ENCODE results near the gene SMARCC2.

Gene SMARCC2

DNA sequence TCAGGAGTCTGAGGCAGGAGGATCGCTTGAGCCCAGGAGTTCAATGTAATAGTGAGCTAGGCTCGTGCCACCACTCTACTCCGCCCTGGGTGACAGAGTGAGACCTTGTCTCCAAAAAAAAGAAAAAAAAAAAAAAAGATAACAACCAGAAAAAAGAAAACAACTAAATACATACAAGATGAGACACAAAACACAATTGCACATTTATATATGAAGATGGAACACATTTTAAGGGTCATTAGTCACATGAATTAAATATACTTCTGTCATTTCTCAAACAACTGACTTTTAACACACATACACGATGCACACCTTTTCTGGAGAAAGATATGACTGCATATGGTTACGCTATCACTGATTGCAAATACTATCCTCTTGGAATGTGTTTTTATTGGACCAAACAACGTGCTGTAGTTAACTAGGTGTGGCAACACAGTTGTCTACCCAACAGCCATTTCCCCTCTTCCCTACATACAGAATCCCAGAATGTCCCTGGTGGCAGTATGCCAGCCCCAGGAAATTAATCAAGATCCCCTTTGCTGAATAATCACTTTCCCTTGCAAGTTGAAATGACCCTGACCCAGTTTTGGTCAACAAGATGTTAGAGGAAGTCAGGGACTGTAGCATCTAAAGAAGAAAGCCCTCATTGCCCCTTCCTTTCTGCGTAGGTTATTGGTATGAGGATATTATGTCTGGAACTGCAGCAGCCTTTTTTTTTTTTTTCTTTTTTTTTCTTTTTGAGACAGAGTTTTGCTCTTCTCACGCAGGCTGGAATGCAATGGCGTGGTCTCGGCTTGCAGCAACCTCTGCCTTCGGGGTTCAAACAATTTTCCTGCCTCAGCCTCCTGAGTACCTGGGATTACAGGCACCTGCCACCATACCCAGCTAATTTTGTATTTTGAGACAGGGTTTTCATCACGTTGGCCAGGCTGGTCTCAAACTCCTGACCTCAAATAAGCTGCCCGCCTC, 42.5 kb downstream of the SMARCC2 start:
- DNase-seq: peak; percentile 38

DNA sequence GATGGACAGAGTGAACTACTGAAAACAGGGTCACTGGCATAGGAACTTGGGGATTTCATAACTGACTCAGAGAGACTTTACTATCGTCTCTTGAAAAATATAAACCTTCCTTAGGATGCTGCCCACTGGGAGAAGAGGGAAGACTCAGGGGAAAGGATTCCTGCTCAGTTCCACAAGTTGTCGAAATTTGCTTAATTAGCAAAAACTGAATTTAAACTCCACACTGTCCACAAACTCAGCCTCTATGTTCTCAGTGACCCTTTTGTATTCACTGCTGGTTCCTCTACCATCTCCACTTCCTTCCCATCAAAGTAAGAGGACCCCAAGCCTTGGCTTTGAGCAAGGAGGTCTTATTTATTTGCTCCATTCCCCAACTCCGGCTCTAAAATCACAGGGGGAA, 44.1 kb downstream of the SMARCC2 start:
- DNase-seq: no peak

DNA sequence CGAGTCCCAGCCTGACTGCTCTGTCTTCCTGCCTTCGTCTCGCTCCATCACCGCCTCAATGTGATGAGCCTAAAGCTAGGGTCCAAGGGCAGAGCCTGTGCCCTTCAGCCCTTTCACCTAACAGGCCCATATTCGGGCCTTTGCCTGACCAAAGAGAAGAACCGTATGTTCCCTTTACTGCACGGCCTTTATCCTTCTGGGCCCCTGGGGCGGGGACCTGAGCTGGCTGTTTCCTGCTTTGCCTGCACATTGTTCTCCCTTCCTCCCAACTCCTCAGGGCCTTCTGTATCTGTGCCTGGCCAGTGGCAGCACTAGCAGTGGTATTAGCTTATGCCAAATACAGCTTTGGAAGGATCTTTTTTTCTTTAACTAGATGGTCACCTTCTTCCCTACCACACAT, 45.4 kb downstream of the SMARCC2 start:
- DNase-seq: no peak

DNA sequence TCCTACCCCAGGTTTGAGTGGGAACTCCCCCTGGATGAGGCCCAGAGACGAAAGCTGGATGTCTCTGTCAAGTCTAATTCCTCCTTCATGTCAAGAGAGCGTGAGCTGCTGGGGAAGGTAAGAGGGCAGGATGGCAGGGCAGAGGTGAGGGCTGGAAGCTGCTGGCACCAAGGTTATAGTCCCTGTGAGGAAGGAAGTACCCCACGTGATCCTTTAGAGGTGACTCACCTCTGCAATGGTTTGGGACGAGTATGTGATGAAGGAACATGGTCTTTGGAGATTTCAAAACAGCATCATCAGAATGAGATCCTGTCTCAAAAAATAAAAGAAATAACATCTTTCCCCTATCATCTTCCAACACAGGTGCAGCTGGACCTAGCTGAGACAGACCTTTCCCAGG, 46.1 kb downstream of the SMARCC2 start:
- DNase-seq: no peak

DNA sequence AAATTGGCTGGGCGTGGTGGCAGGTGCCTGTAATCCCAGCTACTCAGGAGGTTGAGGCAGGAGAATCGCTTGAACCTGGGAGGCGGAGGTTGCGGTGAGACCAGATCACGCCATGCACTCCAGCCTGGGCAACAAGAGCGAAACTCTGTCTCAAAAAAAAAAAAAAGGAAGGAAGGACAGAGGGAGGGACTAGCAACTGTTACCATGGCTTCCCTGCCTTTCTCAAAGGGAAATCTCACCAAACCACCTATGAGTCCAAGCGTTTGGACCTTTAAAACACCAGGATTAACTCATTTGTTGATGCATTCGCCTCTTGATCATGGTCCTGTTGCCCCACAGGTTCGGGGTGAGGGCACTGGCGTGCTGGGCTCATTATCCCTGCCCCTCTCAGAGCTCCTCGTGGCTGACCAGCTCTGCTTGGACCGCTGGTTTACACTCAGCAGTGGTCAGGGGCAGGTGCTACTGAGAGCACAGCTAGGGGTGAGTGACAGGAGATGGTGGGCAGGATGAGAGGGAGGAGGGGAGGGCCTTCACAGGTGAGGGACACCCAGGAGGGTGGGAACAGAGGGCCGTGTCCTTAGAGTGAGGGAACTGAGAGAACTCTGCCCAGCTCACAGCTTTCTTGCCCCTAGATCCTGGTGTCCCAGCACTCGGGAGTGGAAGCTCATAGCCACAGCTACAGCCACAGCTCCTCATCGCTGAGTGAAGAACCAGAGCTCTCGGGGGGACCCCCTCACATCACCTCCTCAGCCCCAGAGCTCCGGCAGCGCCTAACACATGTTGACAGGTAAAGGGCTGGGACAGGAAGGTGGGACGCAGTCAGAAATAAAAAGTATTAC, 47.1 kb downstream of the SMARCC2 start:
- DNase-seq: no peak

DNA sequence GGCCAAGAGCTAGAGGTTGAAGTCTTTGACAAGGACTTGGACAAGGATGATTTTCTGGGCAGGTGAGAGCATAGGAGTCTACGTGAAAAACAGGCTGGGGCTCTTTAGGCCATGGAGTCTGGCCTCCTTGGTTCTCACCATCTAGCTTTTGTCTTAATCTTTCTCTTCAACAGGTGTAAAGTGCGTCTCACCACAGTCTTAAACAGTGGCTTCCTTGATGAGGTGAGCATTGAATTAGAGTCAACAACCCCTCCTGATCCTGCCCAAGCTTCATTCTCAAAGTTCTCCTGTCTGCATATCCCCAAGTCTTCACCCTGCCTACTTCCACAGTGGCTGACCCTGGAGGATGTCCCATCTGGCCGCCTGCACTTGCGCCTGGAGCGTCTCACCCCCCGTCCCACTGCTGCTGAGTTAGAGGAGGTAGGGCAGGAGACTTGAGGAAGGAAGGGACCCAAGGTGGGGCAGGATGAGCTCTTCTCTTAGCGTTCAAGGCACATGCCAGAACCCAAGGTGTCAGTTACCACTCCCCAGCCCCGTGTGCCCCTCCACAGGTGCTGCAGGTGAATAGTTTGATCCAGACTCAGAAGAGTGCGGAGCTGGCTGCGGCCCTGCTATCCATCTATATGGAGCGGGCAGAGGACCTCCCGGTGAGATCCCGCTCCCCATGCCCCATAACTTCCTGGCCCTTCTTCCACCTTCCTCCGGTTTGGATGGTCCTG, 51.3 kb downstream of the SMARCC2 start:
- DNase-seq: no peak

DNA sequence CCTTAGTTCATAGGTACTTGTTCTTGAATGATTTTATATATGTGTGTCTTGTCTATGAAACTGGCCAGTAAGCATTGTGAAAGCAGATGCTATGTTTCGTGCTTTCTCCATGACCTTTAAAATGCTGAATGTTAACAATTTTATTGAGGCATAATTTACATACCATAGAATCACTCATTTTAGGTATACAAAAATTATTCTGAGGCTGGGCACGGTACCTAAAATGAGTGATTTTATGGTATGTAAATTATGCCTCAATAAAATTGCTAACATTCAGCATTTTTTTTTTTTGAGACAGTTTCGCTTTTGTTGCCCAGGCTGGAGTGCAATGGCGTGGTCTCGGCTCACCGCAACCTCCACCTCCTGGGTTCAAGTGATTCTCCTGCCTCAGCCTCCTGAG, 54.4 kb downstream of the SMARCC2 start:
- DNase-seq: no peak

DNA sequence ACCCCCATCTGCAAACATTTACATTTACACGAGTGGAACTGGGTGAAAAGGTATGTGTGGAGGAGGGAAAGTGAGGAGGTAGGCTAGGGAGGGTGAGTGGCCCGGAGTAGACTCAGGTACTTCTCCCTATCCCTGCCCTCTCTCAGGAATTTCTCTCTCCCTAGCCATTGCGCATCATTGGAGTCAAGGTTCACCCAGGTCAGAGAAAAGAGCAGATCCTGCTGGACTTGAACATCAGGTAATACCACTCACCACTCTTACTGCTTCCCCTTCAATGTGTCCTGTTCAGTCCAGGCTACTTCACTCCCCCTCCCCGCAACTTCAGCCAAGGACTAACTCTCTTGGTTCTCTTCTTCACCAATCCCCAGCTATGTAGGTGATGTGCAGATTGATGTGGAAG, 58.4 kb downstream of the SMARCC2 start:
- no peak for DNase-seq

DNA sequence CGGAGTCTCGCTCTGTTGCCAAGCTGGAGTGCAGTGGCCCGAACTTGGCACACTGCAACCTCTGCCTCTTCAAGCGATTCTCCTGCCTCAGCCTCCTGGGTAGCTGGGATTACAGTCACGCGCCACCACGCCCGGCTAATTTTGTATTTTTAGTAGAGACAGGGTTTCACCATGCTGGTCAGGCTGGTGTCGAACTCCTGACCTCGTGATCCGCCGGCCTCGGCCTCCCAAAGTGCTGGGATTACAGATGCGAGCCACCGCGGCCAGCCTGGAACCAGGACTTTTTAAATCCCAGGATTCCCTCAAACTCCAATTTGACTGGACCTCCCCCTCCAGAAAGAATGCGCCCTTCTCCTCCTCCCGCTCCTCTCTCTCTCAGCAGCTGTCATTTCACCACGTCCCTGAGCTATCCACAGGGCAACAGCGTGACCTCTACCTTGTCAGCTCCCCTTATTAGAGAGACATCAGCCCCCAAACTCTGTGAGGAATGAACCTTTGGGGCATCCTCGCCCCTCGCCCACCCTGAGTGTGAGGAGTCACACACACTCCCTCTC, 59.3 kb downstream of the SMARCC2 start:
- no peak for DNase-seq

DNA sequence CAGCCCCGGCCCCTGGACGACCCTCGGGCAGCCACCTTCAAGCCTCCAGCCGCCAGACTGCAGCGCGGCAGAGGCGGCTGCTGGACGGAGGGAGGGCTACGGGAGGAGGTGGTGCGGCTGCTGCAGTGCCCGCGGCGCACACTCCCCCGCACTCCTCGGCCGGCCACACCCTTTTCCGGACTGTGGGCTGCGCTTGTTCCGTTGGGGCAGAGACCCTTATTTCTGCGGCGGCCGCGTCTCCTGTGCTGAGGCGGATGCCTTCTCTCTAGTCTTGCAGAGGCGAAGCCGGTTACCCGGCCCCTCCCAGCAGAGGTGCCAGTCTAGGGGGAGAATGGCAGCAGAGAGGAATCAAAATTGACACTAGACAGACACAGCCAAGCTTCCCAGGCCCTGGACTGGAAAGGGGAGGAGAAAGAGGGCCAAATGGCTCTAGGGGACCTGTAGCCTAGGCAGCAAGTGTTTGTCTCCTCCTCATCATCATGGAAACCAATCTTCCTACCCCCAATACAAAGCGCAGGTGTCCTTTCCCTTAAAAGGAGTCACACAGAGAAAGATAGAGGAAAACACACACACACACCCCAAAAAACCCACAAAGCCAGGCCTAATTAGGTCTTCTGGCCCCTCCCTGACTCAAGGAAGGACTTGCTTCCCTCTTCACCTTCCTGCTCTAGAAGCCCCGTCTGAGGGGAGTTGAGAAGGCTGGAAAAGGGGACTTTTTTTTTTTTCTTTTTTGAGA, 59.9 kb downstream of the SMARCC2 start:
- peak; percentile 76 for DNase-seq

DNA sequence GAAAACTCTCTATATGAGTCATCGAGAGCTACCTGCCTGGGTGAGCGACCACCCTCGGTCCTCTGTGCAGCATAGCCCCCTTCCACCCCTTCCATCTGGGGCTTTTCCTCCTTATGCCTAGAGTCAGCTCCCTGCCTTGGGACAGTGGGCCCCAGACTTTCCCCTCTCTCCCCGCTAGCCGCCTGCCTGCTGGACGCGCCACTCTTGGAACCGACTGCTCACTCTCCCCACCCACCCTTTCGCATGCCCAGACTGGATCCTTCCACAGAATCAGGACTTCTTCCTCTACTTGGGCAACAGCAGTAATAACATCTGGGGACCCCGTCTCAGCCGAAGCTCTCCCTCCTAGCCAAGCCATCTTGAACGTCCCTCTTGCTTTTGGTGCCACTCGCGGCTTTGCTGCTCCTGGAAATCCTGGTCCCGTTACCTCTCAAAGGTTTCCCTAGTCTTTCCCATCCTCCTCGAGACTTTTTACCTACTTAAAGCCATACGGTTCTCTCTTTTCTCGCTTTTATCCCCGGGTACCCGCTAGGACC, 60.5 kb downstream of the SMARCC2 start:
- DNase-seq: peak; percentile 77

DNA sequence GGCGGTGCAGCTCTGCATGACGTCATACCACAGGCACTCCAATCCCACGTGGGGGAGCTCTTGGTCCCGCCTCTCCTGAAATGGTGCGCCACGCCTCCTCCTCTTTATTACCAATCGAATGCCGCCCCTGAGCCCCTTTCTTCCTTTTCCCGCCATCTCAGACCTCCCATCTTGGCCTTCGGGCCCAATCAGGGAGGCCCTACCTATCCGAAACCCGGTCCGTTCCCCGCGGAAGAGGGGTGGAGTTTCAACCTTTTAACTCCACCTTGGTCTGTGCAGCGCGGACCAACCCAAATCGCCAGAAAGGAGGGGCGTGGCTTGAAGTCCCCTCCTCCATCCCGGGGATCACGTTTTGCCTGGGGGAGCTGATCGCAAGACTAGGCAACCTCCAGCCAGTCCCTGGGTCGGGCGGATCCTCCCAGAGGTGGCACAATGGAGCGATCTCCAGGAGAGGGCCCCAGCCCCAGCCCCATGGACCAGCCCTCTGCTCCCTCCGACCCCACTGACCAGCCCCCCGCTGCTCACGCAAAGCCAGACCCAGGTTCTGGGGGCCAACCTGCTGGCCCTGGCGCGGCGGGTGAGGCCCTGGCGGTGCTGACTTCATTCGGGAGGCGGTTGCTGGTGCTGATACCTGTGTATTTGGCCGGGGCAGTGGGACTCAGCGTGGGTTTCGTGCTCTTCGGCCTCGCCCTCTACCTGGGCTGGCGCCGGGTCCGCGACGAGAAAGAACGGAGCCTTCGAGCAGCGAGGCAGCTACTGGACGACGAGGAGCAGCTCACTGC, 61.2 kb downstream of the SMARCC2 start, which contains the start of gene ESYT1:
TSS of gene ESYT1 (plus strand) at position 380 of the 782 bp plus-strand sequence. CDS start at position 433, 53 bp downstream.
- DNase-seq: peak; percentile 100

DNA sequence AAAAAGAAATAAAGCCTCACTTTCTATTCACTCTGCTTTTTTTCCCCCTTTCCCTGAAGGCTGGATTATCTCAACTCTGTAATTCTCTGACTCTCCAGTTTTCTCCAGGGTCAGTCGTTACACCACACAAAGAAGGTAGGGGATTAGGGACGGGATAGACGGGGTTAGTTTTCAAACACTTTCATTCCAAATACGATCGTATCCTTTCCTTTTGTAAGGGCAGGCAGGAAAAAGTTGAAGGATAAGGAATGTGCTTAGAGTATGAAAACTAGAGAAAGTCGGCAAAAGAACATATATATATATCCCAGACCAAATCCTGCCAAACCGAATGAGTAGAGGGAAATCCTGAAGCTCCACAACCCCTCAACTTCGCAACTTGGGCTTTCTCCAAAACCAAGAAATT, 61.8 kb downstream of the SMARCC2 start:
- no peak for DNase-seq

DNA sequence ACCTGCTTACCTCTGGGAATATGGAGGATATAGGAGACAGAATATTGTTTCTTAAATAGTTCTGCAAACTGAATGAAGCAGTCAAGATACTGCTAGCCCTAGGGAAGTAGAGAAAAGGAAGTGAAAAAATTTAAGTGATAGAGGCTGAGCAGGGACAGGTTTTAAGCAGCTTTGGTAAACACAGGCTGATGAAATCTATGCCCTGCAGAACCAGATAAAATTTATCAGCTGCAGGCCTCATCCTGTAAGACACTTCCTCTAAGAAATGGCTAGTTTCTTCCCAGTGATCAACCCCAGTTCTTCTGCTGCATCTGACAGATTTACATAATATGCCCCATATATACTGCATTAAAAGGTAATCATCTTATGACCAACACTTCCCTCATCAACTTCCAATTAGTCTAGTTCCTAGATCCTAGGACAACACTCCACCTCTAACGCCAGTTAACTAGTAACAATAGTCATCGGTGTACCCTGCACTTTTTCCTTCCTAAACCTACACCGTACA, 62.5 kb downstream of the SMARCC2 start:
- peak; percentile 26 for DNase-seq

DNA sequence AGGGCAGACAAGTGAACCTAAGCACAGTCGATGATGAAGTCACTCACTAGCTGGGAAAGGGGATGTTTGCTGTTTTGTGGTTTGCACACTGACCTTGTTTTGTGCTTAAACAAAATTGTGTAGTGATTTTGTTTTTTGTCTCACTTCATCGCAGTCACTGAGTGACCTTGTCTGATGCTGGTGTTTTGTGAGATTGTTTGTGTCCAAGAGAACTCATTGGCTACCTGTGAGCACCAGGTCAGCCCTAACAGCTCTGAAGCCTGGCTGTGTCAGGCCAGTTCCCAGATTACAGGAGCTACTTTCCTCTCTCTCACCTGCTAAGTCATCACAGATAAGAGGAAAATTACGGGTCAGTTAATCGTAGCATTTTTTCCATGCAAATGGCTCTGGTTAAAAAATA, 65.2 kb downstream of the SMARCC2 start:
- no peak for DNase-seq

DNA sequence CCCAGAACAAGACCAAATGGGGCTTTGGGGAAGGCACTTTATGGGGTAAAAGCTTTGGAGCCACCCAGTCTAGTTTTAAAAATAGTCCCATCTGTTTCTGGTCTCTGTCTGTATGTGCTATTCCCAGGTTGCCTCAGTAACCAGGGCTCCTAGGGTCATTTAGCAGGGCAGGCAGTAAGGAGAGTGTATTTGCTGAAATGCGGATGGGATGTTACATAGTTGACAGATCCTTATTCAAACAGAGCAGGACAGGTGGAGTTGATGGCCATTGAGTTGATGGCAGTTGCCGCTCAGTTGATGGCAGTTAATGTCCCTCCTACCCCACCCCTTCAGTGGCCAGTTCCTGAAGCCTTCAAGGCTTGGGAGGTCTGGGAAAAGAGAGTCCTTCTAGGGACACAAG, 66.6 kb downstream of the SMARCC2 start:
- no peak for DNase-seq

DNA sequence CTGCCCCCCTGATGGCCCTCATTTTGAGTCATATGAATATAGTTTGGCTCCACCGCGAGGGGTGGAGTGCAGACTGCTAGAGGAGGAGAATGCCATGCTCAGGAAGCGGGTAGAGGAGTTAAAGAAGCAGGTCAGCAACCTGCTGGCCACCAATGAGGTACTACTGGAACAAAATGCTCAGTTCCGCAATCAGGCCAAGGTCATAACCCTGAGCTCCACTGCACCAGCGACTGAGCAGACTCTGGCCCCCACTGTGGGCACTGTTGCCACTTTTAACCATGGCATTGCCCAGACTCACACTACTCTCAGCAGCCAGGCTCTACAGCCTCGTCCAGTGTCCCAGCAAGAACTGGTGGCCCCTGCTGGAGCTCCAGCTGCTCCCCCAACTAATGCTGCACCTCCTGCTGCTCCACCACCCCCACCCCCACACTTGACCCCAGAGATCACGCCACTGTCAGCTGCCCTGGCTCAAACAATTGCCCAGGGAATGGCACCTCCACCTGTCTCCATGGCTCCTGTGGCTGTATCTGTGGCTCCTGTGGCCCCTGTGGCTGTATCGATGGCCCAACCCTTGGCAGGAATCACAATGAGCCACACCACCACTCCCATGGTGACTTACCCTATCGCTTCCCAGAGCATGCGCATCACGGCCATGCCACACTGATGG, 67.9 kb downstream of the SMARCC2 start:
- no peak for DNase-seq

DNA sequence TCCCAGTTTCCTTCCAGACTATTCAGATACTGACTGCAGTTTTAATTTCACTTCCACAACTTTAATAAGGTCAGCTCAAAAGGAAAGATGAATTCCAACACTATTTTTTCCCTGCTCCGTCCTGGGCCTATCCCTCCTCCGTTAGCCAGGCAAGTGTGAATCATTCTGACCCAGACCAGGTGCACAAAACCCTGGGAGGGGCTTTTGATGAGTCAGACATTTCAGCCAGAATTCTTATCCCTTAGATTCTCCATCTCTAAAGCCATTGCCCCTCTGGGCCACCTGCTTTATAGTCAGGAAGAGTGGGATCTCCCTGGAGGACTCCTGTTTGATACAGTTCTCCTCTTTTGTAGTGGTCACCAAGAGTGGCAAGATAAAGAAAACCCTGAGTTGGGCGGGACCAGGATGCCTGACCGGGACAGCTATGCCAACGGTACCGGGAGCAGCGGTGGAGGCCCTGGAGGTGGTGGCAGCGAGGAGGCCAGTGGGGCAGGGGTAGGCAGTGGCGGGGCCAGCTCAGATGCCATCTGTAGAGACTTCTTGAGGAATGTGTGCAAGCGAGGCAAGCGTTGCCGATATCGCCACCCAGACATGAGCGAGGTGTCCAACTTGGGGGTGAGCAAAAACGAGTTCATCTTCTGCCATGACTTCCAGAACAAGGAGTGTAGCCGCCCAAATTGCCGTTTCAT, 69.0 kb downstream of the SMARCC2 start:
- DNase-seq: no peak

DNA sequence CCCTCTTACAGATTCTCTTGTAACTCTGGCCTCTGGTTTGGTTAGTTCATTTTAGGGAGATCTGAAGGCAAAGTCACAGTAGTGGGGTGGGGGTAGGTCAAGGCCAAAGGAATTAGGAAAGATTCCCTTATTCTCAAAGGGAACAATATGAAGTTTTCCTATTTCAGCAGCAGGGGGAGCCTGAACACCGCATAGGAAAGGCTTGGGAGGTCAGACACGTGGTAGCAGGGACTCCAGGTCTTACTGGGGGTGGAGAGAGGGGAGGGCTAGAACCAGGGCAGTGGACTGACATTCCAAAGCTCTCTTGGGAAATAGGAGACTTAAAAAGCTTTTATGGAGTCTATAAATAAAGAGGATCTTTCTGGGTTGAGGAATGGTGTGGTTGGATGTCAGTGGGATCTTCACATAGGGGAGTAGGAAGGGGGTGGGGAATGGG, 69.9 kb downstream of the SMARCC2 start:
- peak; percentile 90 for DNase-seq

All from eye (tissue), 1 donor.